ENCODE results near the gene SLC48A1.

DNA sequence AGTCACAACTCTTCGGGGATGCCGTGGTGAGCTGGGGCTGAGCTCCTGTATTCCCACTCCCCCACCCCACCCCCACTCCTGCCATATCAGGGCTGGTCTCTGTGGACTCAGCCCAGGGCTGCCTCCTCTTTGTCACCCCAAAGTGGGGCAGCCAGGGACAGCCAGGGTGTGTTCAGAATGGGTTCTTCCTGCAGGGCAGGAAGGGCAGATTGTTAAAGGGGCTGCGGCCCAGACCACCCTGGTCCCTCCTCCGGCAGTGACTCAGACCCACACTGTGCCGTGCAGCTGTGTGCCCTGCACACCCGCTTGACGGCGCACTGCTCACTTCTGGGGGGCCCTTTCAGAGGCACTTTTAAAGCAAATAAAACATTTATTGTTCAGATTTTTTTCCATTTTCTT, 9.3 kb downstream of the SLC48A1 start:
- TF ChIP-seq, protein P1, sequence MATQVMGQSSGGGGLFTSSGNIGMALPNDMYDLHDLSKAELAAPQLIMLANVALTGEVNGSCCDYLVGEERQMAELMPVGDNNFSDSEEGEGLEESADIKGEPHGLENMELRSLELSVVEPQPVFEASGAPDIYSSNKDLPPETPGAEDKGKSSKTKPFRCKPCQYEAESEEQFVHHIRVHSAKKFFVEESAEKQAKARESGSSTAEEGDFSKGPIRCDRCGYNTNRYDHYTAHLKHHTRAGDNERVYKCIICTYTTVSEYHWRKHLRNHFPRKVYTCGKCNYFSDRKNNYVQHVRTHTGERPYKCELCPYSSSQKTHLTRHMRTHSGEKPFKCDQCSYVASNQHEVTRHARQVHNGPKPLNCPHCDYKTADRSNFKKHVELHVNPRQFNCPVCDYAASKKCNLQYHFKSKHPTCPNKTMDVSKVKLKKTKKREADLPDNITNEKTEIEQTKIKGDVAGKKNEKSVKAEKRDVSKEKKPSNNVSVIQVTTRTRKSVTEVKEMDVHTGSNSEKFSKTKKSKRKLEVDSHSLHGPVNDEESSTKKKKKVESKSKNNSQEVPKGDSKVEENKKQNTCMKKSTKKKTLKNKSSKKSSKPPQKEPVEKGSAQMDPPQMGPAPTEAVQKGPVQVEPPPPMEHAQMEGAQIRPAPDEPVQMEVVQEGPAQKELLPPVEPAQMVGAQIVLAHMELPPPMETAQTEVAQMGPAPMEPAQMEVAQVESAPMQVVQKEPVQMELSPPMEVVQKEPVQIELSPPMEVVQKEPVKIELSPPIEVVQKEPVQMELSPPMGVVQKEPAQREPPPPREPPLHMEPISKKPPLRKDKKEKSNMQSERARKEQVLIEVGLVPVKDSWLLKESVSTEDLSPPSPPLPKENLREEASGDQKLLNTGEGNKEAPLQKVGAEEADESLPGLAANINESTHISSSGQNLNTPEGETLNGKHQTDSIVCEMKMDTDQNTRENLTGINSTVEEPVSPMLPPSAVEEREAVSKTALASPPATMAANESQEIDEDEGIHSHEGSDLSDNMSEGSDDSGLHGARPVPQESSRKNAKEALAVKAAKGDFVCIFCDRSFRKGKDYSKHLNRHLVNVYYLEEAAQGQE (IDR thresholded peaks at IDR 0.05; ENCODE audit: borderline replicate concordance) = no peak
- TF ChIP-seq, protein P2, sequence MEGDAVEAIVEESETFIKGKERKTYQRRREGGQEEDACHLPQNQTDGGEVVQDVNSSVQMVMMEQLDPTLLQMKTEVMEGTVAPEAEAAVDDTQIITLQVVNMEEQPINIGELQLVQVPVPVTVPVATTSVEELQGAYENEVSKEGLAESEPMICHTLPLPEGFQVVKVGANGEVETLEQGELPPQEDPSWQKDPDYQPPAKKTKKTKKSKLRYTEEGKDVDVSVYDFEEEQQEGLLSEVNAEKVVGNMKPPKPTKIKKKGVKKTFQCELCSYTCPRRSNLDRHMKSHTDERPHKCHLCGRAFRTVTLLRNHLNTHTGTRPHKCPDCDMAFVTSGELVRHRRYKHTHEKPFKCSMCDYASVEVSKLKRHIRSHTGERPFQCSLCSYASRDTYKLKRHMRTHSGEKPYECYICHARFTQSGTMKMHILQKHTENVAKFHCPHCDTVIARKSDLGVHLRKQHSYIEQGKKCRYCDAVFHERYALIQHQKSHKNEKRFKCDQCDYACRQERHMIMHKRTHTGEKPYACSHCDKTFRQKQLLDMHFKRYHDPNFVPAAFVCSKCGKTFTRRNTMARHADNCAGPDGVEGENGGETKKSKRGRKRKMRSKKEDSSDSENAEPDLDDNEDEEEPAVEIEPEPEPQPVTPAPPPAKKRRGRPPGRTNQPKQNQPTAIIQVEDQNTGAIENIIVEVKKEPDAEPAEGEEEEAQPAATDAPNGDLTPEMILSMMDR (IDR thresholded peaks at IDR 0.05; ENCODE audit: poor library complexity, severe bottlenecking) = no peak
